HCT116 (cell line): ENCODE results near the gene TAS2R3. TPM values are rescaled to one million over a fixed set of nuclear protein-coding genes. Genes with fewer than 3 reads are reported as not detected.

Experiments used
- ATAC-seq: fragments of 200-7000 bp; cut with Tn5 transposase; 2 replicates; pipeline ENCODE4 v1.9.1; 2020; ENCODE audit warnings: mild to moderate bottlenecking, moderate library complexity
- BruUV-seq: library from RNA; stranded (reverse); fragments of 400-500 nt; replicated peaks from 2 replicates; lab custom pipeline; 2021; lab: Mats Ljungman, UMichigan
- CTCF ChIA-PET: fragments of 300-600 bp; sonication (Branson Sonifier 250); formaldehyde crosslinking; loops from one replicate; lab custom pipeline; 2021; ENCODE audit warnings: antibody characterized with exemption; lab: Charles Lee
- POLR2A ChIA-PET: fragments of 300-600, 350-600 bp; sonication (Branson Sonifier 250); formaldehyde crosslinking; loops from one replicate; lab custom pipeline; 2021; ENCODE audit warnings: antibody characterized with exemption; lab: Charles Lee
- RAD21 ChIA-PET, 2 experiments: fragments of 300-600 bp; sonication (Branson Sonifier 250); formaldehyde crosslinking; loops; one replicate each; lab custom pipeline; 2023; ENCODE audit warnings: low total read pairs in 2 of 2; ENCODE audit not compliant: uncharacterized antibody in 2 of 2, unreplicated experiment in 2 of 2, low non-redundant PET in 1 of 2; lab: Charles Lee
- DNase-seq: peaks from one replicate; pipeline ENCODE4 v3.0.0-alpha.2; 2010; ENCODE audit warnings: low read depth, low spot score
- H2AFZ ChIP-seq: fragments of 200-600 bp; shearing (Covaris generic), sonication (generic); 2 replicates; pipeline ENCODE4 v1.6.1; 2017; ENCODE audit warnings: low read depth, mixed run types, mixed read lengths, antibody characterized with exemption, low read length; ENCODE audit not compliant: poor library complexity, severe bottlenecking
- H3K27ac ChIP-seq: 2 replicates; pipeline ENCODE4 v1.5.1; 2012; ENCODE audit warnings: low read depth, low read length
- H3K27me3 ChIP-seq: fragments of 200-600 bp; sonication (generic); 2 replicates; pipeline ENCODE4 v1.6.1; 2016; ENCODE audit warnings: mixed run types, low read length, mixed read lengths; ENCODE audit not compliant: insufficient read depth
- H3K36me3 ChIP-seq, 2 experiments: fragments of 200-500 bp in 1 of 2; fragments of 200-600 bp in 1 of 2; sonication (Bioruptor generic) in 1 of 2; sonication (generic) in 1 of 2; 2 replicates each; pipeline versions ENCODE4 v1.5.1 to v1.6.1; 2014 to 2016; ENCODE audit warnings: low read length in 2 of 2, inconsistent platforms in 1 of 2, mixed read lengths in 1 of 2, mixed run types in 1 of 2; ENCODE audit not compliant: insufficient read depth in 2 of 2, control insufficient read depth in 1 of 2
- H3K4me1 ChIP-seq, 2 experiments: fragments of 200-600 bp in 1 of 2; sonication (generic) in 1 of 2; 2 replicates each; pipeline versions ENCODE4 v1.5.1 to v1.6.1; 2012 to 2017; ENCODE audit warnings: low read length in 2 of 2, inconsistent platforms in 1 of 2, mild to moderate bottlenecking in 1 of 2, mixed read lengths in 1 of 2, mixed run types in 1 of 2, moderate library complexity in 1 of 2; ENCODE audit not compliant: insufficient read depth in 2 of 2, control insufficient read depth in 1 of 2
- H3K4me2 ChIP-seq: fragments of 200-600 bp; sonication (generic); 2 replicates; pipeline ENCODE4 v1.6.1; 2017; ENCODE audit warnings: mixed run types, low read length, mixed read lengths
- H3K4me3 ChIP-seq, 2 experiments: fragments of 200-600 bp in 1 of 2; sonication (generic) in 1 of 2; replicated peaks in 1 of 2; 2 replicates each; pipeline ENCODE4 v1.5.1; 2011 to 2016; ENCODE audit warnings: low read length in 2 of 2, control low read depth in 1 of 2, low read depth in 1 of 2, mild to moderate bottlenecking in 1 of 2, mixed read lengths in 1 of 2, mixed run types in 1 of 2
- H3K79me2 ChIP-seq: fragments of 200-600 bp; sonication (generic); 2 replicates; pipeline ENCODE4 v1.6.1; 2017; ENCODE audit warnings: mild to moderate bottlenecking, mixed run types, low read length, moderate library complexity, mixed read lengths; ENCODE audit not compliant: insufficient read depth
- H3K9ac ChIP-seq: fragments of 200-600 bp; sonication (generic); 2 replicates; pipeline ENCODE4 v1.6.1; 2016; ENCODE audit warnings: low read length, mixed read lengths
- H3K9me2 ChIP-seq: fragments of 200-600 bp; sonication (generic), shearing (Covaris generic); 2 replicates; pipeline ENCODE4 v1.6.1; 2017; ENCODE audit warnings: mixed run types, mild to moderate bottlenecking, moderate library complexity; ENCODE audit not compliant: insufficient read depth
- H3K9me3 ChIP-seq, 2 experiments: fragments of 200-500 bp in 1 of 2; fragments of 200-600 bp in 1 of 2; sonication (Bioruptor generic) in 1 of 2; sonication (generic) in 1 of 2; 2 replicates each; pipeline ENCODE4 v1.6.1; 2014 to 2017; ENCODE audit warnings: low read length in 2 of 2, mixed read lengths in 2 of 2, inconsistent platforms in 1 of 2, low read depth in 1 of 2, mild to moderate bottlenecking in 1 of 2, mixed run types in 1 of 2, moderate library complexity in 1 of 2; ENCODE audit not compliant: control insufficient read depth in 1 of 2, insufficient read depth in 1 of 2
- H4K20me1 ChIP-seq: fragments of 200-600 bp; sonication (generic), shearing (Covaris generic); 2 replicates; pipeline ENCODE4 v1.6.1; 2017; ENCODE audit warnings: mixed run types, mild to moderate bottlenecking, moderate library complexity; ENCODE audit not compliant: insufficient read depth
- CBX3 ChIP-seq: IDR thresholded peaks from 2 replicates; pipeline ENCODE4 v1.6.1; 2012; ENCODE audit warnings: low read depth
- ELF1 ChIP-seq: IDR thresholded peaks from 2 replicates; pipeline ENCODE4 v1.6.1; 2012; ENCODE audit warnings: low read depth, borderline replicate concordance
- JUND ChIP-seq: IDR thresholded peaks from 2 replicates; pipeline ENCODE4 v1.6.1; 2012
- SP1 ChIP-seq: IDR thresholded peaks from 2 replicates; pipeline ENCODE4 v1.6.1; 2012; ENCODE audit warnings: low read depth
- YY1 ChIP-seq: IDR thresholded peaks from 2 replicates; pipeline ENCODE4 v1.6.1; 2011; ENCODE audit warnings: low read length, low read depth, moderate library complexity, mild to moderate bottlenecking; ENCODE audit not compliant: insufficient replicate concordance; ENCODE audit errors: extremely low read depth
- ZFX ChIP-seq: fragments of 450-650 bp; IDR thresholded peaks from 2 replicates; pipeline ENCODE4 v1.6.1; 2017
- intact Hi-C: fragments of 100-400 bp; cut with micrococcal nuclease; formaldehyde crosslinking; loops from 2 replicates; pipeline ENCODE4 v1.10.0; 2022
- total RNA-seq: library from RNA; stranded (reverse); gene quantifications from one replicate; pipeline ENCODE4 v1.2.1, GENCODE V29; 2021; ENCODE audit not compliant: unreplicated experiment
- TF ChIP-seq, protein P1 (sequence below): IDR thresholded peaks from 2 replicates; pipeline ENCODE4 v1.6.1; 2011; ENCODE audit warnings: mild to moderate bottlenecking, low read length, moderate library complexity; ENCODE audit not compliant: insufficient replicate concordance; ENCODE audit errors: extremely low read depth
- TF ChIP-seq, protein P2 (sequence below): IDR thresholded peaks from 2 replicates; pipeline ENCODE4 v1.6.1; 2012; ENCODE audit warnings: low read depth

Gene TAS2R3
- total RNA-seq, 1 experiment from 2014 or later, result 1.4 TPM

DNA sequence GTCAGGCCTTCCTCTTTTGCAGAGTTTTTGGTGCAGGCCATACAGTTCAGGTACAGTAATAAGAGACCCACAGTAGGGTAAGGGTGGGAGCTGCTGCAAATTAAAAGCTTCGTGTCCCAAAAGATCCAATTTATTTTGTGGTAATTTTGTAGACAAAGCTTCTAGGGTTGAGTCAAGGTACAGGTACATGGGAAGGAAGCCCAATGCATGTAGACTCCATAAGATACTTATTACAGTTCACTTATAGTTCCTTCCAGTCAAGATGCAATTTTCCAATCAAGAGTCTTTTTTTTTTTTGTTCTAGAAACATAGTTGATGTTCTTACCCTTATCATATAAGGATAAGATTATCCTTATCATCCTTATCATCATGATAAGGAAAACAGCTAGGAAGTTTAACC is 12.5 kb downstream of the TAS2R3 start, which contains the start of gene TAS2R4:
TAS2R4 (plus strand) TSS at position 301 of the 400 bp plus-strand sequence. CDS start 1,815 bp downstream, outside the sequence.
- no peak for DNase-seq
- BruUV-seq, result no TSS peak
- H3K9me2 ChIP-seq, result no peaks in the 10 kb centered on the region
- ATAC-seq, result no peak
- H3K9ac ChIP-seq, result no peak within 1 kb of the TSS
- H3K4me2 ChIP-seq, result no peak within 1 kb of the TSS
- H3K36me3 ChIP-seq, result peaks cover 0 to 3% of the 10 kb centered on the region in 2 experiments; a peak in 1 of 4 replicates
- no peak within 1 kb of the TSS for H3K4me3 ChIP-seq
- H3K27me3 ChIP-seq, result no peaks in the 10 kb centered on the region
- ChIA-PET POLR2A (no interaction called here), CTCF (no interaction called here), RAD21 (no interaction called here)
- intact Hi-C loops, result no loop called here
- H3K79me2 ChIP-seq, result no peaks in the 10 kb centered on the region; the same call in 1 of the 2 replicates
- no peaks in the 10 kb centered on the region for H3K9me3 ChIP-seq
- H4K20me1 ChIP-seq, result no peaks in the 10 kb centered on the region
- H3K4me1 ChIP-seq, result no peaks in the 10 kb centered on the region
- TF ChIP-seq YY1 (no peak), CBX3 (no peak), SP1 (no peak), ELF1 (no peak), ZFX (no peak), JUND (no peak)
- TF ChIP-seq, protein P1, sequence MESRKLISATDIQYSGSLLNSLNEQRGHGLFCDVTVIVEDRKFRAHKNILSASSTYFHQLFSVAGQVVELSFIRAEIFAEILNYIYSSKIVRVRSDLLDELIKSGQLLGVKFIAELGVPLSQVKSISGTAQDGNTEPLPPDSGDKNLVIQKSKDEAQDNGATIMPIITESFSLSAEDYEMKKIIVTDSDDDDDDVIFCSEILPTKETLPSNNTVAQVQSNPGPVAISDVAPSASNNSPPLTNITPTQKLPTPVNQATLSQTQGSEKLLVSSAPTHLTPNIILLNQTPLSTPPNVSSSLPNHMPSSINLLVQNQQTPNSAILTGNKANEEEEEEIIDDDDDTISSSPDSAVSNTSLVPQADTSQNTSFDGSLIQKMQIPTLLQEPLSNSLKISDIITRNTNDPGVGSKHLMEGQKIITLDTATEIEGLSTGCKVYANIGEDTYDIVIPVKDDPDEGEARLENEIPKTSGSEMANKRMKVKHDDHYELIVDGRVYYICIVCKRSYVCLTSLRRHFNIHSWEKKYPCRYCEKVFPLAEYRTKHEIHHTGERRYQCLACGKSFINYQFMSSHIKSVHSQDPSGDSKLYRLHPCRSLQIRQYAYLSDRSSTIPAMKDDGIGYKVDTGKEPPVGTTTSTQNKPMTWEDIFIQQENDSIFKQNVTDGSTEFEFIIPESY, result no peak
- TF ChIP-seq, protein P2, sequence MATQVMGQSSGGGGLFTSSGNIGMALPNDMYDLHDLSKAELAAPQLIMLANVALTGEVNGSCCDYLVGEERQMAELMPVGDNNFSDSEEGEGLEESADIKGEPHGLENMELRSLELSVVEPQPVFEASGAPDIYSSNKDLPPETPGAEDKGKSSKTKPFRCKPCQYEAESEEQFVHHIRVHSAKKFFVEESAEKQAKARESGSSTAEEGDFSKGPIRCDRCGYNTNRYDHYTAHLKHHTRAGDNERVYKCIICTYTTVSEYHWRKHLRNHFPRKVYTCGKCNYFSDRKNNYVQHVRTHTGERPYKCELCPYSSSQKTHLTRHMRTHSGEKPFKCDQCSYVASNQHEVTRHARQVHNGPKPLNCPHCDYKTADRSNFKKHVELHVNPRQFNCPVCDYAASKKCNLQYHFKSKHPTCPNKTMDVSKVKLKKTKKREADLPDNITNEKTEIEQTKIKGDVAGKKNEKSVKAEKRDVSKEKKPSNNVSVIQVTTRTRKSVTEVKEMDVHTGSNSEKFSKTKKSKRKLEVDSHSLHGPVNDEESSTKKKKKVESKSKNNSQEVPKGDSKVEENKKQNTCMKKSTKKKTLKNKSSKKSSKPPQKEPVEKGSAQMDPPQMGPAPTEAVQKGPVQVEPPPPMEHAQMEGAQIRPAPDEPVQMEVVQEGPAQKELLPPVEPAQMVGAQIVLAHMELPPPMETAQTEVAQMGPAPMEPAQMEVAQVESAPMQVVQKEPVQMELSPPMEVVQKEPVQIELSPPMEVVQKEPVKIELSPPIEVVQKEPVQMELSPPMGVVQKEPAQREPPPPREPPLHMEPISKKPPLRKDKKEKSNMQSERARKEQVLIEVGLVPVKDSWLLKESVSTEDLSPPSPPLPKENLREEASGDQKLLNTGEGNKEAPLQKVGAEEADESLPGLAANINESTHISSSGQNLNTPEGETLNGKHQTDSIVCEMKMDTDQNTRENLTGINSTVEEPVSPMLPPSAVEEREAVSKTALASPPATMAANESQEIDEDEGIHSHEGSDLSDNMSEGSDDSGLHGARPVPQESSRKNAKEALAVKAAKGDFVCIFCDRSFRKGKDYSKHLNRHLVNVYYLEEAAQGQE, result no peak
- H3K27ac ChIP-seq, result no peak within 1 kb of the TSS
- no peak within 1 kb of the TSS for H2AFZ ChIP-seq
